Activated CD4-positive, alpha-beta T cell treated with anti-CD3 and anti-CD28 coated beads for 4 hours (primary cell): Measurements from ENCODE around the gene KCTD16.

Experiments used
- DNase-seq, 2 donors: peaks; one replicate each; pipeline ENCODE4 v3.0.0-alpha.2; 2020

Gene KCTD16

DNA sequence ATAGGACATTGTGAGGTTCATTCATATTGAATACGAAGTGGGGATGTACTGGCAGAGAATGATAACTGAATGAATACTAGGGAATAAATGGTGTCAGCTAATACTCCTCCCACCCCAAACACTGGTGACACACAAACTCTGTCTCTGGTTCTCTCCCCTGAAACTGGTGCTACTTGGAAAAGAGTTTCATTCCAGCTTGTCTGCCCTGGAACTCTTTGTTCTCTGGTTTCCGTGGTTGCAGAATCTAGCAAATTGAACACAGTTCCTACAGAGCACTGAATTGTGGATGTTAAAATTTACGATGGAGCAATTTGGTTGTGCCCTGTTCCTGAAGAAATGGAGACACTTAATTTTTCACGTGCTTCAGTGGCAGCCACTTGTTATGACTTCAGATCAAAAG, 181.7 kb downstream of the KCTD16 start:
- DNase-seq, result no peak

DNA sequence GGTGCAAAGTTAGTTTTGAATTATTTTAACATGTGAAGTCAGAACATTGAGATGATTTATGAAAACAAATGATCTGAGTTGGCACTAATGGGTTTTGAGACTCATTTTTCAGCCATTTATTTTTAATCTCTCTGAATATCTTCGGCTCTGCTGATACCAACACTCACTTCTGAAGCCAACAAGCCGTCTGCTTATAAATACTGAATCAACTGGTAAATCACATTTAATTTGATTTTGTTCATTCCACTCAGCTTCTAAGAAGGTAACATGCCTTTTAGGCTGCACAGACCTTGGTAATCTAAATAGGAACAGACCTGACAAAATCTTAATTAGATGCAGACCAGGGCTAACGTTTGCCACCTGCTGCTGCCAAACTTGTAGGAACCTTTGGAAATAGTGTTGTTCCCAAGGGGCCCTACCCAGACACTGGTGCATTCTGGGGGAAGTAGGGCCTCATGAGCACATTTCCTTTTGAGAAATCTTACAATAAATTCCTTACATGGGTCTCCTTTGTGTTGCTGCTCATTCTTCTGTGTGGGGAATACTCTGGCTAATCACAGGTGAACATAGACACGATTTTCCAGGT, 182.2 kb downstream of the KCTD16 start:
- no peak for DNase-seq

DNA sequence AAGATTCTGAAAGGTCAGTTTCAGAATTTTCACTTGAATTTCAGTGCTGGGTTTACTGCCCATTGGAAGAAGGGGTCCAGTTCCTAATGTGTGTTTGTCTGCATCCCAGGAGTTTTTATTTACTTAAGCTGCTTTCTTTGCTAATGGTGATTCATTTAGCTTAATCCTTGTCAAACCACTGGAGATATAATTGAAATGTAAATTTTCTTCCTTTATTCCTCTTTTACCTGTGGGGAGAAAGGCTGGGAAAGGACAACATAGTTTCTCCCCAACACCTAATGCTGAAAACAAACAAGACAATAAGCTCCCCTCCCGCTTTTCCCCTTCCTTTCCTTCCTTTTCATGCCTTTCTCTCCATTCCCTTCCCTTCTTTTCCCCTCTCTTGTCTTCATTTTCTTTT, 185.8 kb downstream of the KCTD16 start:
- no peak for DNase-seq

DNA sequence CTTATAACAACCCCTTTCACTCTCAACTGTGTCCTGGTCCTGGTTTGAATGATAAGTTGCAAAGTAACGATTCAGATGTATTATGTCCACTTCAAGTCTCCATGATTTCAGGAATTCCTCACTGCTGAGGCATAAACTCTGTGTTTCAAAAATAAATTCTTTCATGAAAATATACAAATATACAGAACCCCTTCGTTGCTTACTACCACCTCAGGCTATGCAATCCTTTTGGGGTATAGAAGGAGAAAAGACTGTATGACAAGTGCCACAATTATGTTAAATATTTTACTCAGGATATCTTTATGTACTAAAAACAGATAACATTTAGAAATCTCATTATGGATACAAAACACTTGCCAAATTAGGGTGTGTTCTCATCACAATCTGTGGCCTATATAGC, 190.7 kb downstream of the KCTD16 start:
- no peak for DNase-seq

DNA sequence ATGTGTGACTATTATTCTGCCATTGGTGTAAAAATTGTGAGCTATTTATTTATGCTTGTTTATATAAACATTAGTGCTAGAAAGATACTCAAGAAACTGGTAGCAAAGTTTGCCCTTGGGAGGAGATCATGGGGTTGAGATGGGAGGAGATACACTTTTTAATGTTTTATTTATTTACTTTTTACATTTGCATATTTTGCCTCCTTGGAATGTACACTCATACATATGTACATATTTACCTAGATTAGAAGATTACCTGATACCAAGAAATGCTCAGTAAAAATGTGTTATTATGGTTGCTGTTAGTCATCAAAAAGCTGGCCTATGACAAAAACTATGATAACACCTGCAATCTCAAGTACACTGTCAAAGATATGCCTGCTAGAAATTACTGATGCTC, 195.2 kb downstream of the KCTD16 start:
- DNase-seq, result no peak

DNA sequence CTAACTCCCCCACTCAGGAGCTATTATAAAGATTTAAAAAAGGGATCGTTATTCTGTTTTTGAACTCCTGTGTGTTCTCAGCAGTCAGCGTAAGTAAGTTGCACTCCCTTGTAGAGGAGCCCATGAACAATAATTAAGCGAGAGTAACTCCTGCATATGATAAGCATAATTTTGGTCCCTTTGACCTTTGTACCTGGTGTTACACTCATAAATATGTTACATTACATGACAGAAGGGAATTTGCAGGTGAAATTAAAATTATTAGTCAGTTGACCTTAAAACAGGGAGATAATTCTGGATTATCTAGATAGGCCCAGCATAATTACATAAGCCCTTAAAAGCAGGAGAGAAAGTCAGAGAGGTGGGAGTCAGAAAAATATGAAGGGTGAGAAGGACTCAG, 197.3 kb downstream of the KCTD16 start:
- no peak for DNase-seq

DNA sequence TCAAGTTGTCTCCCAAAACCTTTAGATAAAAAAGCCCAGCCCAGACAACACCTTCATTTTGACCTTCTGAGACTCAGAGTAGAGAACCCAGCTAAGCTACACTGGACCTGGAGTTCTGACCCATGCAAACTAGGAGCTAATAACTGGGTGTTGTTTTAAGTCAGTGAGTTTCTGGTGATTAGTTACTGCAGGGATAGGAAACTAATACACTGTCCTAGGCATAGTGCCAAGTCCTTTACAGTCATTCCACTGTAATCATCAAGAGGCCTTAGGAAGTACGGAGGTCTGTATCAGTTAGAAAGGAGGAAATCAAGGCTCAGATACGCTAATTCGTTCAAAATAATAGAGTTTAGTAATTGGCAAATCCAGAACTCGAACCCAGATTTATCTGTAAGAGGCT, 197.9 kb downstream of the KCTD16 start:
- no peak for DNase-seq

DNA sequence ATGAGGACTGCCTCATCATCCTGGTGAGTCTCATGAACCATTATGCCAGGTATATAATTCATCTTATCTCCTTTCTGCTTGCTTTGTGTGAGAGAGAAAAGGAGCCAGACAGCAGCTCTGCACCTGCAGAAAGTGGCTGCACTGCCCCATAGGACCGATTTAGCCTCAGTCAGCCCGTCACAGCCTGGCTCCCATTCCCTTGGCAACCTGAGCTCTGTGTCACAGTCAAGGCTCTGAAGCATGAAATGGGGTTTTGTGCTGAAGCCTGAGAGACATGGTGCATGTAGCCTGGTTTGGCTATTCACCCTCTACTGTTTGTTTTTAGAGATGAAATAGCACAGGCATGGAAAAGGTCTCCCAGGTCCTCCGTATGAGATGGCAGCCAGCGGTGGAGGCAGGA, 198.3 kb downstream of the KCTD16 start:
- no peak for DNase-seq

DNA sequence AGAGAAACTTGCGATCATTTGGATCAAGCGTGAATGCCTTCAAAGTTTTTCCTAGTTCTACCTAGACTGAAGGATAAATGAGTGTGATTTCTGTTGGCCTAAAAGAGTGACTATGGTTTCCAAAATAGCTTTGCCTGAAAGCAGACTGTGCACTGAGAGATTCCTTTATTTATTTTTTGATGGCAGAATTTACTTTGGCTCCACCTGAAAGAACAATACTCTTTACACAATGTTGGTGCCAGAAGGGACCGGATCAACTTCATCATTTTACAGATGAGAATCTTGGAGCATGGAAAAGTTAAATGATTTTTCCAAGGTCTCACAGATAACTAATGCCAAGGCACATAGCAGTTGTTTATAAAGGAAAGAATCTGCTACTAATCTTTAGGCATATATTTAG, 199.6 kb downstream of the KCTD16 start:
- no peak for DNase-seq

DNA sequence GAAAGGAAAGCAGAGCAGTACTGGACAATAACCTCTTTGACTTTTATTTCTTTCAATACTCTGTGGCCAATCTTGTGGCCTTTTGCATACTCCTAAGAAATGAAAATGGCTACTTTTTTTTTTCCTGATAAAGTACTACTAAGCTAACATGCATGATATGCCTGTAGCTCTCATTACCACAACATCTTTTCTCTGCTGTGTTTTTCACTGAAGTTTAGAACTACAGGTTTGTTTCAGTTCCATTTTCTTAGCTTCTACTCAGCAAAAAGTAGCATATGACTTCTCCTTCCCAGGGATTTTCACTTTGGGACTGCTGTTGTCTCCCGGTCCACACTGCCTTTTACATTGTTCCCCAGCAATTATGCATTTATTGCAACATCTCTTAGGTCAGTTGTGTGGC, 204.0 kb downstream of the KCTD16 start:
- DNase-seq, result no peak

DNA sequence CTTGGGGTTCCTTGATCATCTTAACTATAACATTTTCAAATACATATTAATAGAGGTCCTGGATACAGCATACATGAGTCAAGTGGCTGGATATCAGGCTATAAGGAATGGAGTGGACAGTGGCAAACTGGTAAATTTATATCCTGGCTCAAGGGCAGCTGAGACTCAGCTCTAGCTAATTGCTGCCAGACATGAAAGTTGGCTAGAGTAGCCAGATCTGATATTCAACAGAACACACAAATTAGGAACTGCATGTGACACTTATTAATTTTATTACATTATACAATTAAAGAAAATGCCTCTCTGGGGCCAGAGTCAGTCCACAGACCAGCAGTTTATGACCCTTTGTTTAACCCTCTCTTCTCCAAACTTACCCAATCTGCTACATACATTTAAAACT, 206.5 kb downstream of the KCTD16 start:
- no peak for DNase-seq

DNA sequence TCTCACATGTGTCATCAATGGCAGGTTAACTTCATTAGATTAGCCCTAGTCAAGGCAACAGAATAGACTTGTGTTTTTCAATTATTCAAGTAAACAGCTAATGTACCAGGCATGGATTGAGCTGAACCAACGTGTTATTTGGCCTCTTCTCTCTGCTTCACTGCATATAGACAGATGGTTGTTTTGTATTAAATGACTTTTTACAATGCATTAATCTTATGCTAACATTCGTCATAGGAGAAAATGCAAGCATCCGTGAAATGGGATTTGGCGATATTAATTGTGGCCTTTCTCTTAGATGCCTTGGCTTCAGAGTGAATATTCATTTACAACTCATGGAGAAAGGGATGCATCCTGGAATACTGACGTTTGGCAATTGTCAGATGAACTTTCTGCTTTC, 208.0 kb downstream of the KCTD16 start:
- DNase-seq, result no peak

DNA sequence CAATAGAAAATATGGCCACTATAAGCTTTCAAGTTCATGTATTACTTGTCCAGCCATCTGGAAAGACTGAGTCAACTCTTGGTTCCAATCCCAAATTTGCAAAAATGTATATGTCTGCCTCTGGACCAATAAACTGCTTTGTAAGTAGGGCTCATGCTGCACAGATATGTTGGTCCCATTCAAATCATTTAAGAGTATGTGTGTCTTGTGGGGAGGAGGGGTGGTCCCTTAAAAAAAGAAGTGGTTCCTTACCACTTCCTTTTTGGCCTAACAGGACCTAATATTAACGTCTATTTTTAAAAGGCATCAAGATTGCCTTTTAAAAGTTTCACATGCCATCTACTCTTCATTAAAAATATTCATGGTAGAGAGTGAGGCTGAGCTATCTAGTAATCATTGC, 214.9 kb downstream of the KCTD16 start:
- no peak for DNase-seq

DNA sequence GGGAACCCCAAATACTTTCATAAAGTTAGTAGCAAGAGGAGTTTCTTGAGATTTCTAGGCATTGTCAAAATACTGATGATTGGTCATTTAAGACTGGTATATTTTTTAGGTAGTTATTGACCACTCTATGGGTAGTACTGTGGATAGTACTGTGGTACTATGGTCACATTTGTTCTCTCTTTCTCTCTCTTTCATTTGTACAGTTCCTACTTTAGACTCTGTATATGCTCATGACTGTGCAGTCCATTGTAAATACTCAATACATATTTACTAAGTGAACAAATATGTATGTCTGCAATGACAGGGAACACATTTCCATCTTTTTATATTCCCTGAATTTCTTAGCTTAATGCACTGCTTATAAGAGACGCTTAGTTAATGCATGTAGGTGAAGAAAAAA, 215.6 kb downstream of the KCTD16 start:
- no peak for DNase-seq

DNA sequence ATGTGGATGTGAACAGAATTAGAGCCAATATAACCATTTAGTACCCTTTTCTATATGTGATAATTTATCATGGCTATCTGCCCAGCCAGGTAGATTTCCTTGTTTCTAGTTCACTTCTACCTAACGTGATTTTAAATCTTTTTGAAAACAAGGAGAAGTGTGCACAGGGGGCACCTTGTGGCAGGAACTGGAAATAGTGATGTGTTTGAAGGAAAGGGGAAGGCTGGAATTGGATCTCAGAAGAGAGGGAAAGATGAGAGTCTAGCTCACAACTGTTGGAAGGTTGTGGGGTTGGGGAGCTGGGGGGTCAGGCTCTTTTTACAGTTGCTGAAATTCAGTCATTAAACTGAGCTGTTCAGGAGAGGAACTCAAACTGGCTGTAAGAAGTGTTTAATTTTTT, 219.5 kb downstream of the KCTD16 start:
- no peak for DNase-seq

DNA sequence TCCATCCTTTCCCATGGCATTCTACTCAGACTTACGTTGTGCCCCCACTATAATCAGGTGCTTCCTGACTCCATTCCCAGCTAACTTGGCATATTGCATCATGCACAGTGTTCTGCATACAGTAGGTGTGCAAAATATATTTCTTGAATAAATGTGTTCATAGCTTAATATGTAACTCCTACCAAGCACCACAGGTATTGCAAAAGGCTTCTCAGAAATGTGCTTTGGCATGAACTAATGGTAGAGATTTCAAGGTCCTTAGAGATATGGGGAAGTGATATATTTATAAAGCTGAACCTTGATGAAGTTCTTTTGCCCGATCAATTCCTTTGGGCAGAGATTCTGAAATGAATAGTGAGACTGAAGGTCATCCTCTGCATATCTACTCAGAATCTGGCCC, 220.4 kb downstream of the KCTD16 start:
- DNase-seq, result no peak

DNA sequence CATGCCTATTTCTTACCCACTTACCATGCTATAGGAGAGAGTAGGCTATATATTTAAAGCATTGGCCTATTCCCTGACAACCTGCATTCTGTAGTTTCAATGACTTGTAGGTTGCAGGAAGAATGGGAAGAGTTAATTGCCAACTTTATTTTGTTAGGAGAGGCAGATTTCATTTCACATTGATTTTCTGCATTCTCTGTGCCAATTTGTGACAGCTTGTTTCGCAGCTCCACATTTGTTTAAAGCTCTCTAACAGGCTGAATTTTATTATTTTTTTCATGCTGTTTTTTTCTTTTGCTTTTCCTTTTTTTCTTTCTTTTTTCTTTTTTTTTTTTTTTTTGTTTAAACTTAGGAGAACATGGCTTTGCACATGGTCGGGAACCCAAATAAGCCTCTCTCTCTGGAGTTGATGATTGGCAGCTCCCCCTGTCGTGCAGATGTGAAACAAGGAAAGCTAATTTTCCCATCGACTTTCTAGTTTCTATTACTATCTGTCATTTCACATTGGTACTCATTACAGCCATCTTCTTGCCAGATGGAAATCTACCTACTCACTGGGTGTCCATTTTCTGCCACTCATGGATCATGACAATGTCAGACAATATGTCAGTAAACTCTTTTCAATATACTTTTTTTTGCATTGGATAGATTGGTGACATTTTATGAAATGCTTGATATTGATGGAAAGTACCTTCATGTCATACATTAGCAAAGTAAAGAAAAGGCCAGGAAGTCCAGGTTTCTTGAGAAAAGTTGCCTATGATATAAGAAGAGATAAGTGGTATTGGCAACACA, 223.2 kb downstream of the KCTD16 start:
- DNase-seq, result no peak

DNA sequence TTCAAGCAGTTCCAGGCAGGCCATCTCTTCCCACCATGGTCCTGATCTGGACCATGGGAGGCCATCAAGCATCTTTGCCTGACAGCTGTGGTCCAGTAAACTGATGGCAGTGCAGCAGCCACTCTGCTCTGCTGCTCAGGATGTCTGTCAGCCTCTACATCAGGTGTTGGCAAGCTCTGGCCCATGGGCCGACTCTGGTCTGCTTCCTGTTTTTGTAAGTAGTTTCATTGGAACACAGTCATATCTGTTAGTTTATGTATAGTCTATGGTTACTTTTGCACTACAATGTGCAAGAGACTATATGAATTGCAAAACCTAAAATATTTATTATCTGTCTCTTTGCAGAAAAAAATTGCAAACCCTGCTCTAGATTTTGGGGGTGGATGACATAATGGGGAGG, 225.0 kb downstream of the KCTD16 start:
- DNase-seq, result no peak

DNA sequence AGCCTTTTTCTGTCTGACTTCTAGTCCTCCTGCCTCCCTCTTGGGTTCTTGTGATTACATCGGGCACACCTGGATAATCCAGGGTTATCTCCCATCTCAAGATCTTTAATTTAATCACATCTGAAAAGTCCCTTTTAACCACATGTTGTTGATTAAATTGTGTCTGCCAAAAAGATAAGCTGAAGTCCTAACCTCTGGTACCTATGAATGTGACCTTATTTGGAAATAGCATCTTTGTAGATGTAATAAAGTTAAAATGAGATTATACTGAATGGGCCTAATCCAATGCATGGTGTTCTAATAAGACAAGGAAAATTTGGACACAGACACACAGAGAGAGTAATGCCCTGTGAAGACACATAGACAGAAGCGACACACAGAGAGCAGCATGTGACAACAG, 232.4 kb downstream of the KCTD16 start:
- DNase-seq, result no peak

DNA sequence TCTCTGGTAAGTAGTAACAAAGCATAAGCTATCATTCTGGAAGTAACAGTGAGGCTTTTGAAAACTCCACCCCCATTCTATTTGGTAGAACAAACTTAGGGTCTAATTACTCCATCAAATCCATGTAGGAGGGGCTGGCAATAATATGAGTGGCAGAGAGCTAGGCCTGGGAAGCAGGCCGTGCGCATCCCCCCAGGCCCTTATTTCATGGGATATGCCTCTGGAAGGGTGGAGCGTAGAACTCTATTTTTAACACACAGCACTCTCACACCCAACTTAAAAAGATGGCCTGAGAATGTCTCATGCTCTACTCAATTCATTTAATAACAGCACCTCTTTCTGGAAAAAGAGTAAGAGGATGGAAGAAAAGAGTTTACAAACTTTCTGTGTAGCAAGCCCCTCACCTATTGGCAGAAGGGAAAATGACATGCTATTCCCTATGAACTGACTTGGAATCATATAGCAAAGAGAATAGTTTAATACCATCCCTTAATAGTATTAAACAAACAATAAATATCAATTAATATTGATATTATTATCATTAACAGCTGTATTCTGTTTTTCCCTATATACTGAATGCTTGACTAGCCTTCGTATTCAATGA, 233.2 kb downstream of the KCTD16 start:
- no peak for DNase-seq

DNA sequence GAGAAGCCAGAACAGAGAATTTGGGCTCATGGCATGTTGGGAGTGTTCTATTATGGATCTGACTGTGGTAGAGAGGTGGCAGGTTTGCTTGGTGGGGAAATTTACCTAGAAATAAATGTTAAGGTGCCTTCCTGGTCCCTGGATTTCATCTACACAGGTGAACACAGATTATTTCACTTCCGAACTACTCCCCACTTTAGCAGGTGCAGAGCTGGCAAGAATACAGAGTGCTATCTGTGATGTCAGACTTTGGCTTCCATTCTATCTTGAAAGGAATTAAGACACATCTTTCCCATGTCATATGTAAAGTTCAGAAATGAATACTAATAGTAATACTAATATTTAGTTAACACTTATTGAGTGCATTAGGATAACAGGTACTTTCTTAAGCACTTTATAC, 234.0 kb downstream of the KCTD16 start:
- DNase-seq, result no peak

DNA sequence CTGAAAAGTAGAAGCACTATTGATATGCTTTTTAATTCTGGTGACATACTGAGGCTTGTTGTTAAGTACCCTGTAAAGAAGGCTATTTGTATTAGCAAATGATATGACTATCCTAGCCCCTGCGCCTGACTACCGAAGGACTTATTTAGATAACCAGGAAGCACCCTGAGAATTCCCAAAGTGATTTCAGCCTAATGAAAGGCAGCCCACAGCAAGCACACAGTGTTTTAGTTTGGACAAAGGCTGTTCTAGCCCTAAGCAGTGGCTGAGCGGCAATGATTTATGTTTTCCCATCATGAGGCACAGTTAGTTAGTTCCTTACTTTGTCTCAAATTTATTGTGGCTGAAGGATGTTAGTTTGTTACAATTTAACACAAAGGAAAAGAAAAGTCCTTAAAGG, 235.3 kb downstream of the KCTD16 start:
- no peak for DNase-seq

DNA sequence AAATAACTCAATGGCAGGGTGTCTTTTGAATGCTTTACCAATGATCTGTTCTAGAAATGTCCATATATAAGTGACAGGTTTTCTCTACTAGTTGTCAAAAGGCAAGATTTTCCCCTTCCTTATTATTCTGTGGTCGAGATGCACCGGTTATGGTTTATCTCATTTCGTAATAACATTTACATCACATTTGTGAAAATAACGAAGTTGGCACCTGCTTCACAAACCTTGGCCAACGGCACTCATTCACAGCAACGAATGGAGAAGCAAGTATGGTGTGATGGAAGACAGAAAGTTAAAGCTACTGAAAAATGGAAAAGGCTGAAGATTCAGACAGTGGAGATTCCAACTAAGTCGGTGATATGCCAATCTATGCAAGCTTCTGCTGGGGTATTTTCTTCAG, 235.8 kb downstream of the KCTD16 start:
- DNase-seq, result no peak

DNA sequence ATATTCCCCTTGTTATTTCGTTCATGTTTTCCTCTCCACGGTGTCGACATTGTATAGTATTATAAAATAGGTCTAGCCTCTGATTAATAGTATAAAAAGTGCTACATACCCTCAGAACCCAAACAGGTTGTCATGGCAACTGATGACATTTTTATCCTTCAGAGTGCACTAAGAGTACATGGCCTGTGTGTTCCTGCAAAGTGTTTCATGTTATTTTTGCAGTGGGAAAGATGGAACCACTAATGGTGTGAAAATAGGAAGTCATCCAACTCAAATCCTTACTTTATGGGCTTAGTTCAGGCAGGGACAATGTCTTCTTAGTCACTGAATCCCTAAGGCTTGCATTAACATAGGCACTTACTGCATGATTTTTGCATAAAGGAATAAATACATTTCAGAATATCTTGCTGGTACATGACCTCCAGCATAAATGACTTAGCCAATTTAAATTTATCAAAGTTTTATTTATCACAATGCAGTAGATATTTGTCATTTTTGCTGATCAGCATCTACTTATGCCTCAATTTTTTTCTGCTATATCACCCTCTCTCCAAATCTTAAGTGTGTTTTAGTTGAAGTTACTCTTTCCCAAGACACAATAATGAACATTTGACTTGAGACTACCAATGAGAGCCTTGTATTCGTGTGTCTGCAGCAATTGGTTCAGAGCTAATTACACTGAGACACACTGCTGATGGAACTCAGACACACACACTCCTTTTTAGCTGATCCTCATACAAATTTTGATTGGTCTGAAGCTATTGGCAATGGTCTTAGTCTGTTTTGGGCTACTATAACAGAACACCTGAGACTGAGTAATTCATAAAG, 243.7 kb downstream of the KCTD16 start:
- no peak for DNase-seq
